GM12878 (cell line): ENCODE data around the gene NPLOC4. TPM values are rescaled to one million over a fixed set of nuclear protein-coding genes. Genes with fewer than 3 reads are reported as not detected.
A peak's percentile ranks its signal among the peaks of the same experiment; 100 is the strongest.

Source experiments
- ATF7 ChIP-seq: fragments of 450-650 bp; IDR thresholded peaks from 2 replicates; pipeline ENCODE4 v1.6.1; 2016; ENCODE audit warnings: low read depth, mild to moderate bottlenecking
- CHD1 ChIP-seq: IDR thresholded peaks from 2 replicates; pipeline ENCODE4 v1.6.1; 2012; ENCODE audit warnings: low read depth, low read length, improper control_type of control experiment
- ETV6 ChIP-seq, 2 experiments: fragments of 450-650 bp in 1 of 2; IDR thresholded peaks in 1 of 2; conservative IDR thresholded peaks in 1 of 2; 2 replicates each; pipeline ENCODE4 v1.6.1; 2014; ENCODE audit warnings: antibody characterized with exemption in 1 of 2, borderline replicate concordance in 1 of 2, low read depth in 1 of 2, mild to moderate bottlenecking in 1 of 2, moderate library complexity in 1 of 2
- IKZF1 ChIP-seq: fragments of 450-650 bp; conservative IDR thresholded peaks from 2 replicates; pipeline ENCODE4 v1.6.1; 2017; ENCODE audit warnings: antibody characterized with exemption, mild to moderate bottlenecking
- MXI1 ChIP-seq: fragments of 150-350 bp; IDR thresholded peaks from 2 replicates; pipeline ENCODE4 v1.6.1; 2011; ENCODE audit warnings: low read depth, mild to moderate bottlenecking, inconsistent platforms, low read length, improper control_type of control experiment
- NFXL1 ChIP-seq: fragments of 450-650 bp; IDR thresholded peaks from 2 replicates; pipeline ENCODE4 v1.6.1; 2017; ENCODE audit warnings: antibody characterized with exemption, mild to moderate bottlenecking, borderline replicate concordance
- POU2F2 ChIP-seq: IDR thresholded peaks from 3 replicates; pipeline ENCODE4 v1.6.1; 2011; ENCODE audit warnings: low read depth, mild to moderate bottlenecking, low read length, borderline replicate concordance
- RBBP5 ChIP-seq: fragments of 200-600 bp; sonication (generic); conservative IDR thresholded peaks from 2 replicates; pipeline ENCODE4 v1.6.1; 2016
- SRF ChIP-seq, 2 experiments: IDR thresholded peaks; 2 replicates each; pipeline ENCODE4 v1.6.1; 2011; ENCODE audit warnings: low read depth in 2 of 2, low read length in 2 of 2, mild to moderate bottlenecking in 1 of 2, moderate library complexity in 1 of 2
- STAT1 ChIP-seq: fragments of 450-650 bp; conservative IDR thresholded peaks from 2 replicates; pipeline ENCODE4 v1.6.1; 2014; ENCODE audit warnings: antibody characterized with exemption, mild to moderate bottlenecking
- TCF3 ChIP-seq: IDR thresholded peaks from 2 replicates; pipeline ENCODE4 v1.6.1; 2012; ENCODE audit warnings: low read depth, mild to moderate bottlenecking, low read length, borderline replicate concordance; ENCODE audit not compliant: insufficient read depth
- TCF7 ChIP-seq: IDR thresholded peaks from 2 replicates; pipeline ENCODE4 v1.6.1; 2014; ENCODE audit warnings: antibody characterized with exemption, borderline replicate concordance
- polyA plus RNA-seq, 11 experiments: library from polyadenylated mRNA; depleted of rRNA in 4 of 11; unstranded in 6 of 11; stranded (reverse) in 5 of 11; fragments of >200 nt; fragmentation: Nextera tagmentation in 4 of 11; fragmentation: Illumina TruSeq in 1 of 11; extraction: Ambion mirVana in 4 of 11; extraction: Trizol in 1 of 11; gene quantifications; 1 replicate in 1 of 11; 2 replicates in 10 of 11; pipeline versions ENCODE4 v1.2.1 to v1.2.3, GENCODE V29; 2011 to 2016; ENCODE audit warnings: inconsistent platforms in 2 of 11, missing spikeins in 2 of 11, low read depth in 1 of 11
- total RNA-seq, 4 experiments: library from RNA; depleted of rRNA in 3 of 4; stranded (reverse); fragments of >200 nt in 3 of 4; fragmentation: Illumina TruSeq in 1 of 4; extraction: Trizol in 1 of 4; gene quantifications; 2 replicates each; pipeline versions ENCODE4 v1.2.1 to v1.2.3, GENCODE V29; 2013 to 2021
- TF ChIP-seq, protein P1 (sequence below): fragments of 450-650 bp; IDR thresholded peaks from 2 replicates; pipeline ENCODE4 v1.6.1; 2017; ENCODE audit warnings: mild to moderate bottlenecking, moderate library complexity
- TF ChIP-seq, protein P2 (sequence below): fragments of 150-350 bp; IDR thresholded peaks from 2 replicates; pipeline ENCODE4 v1.6.1; 2016; ENCODE audit warnings: low read depth, low read length
- TF ChIP-seq, protein P3 (sequence below): fragments of 450-650 bp; IDR thresholded peaks from 2 replicates; pipeline ENCODE4 v1.6.1; 2017; ENCODE audit warnings: mild to moderate bottlenecking, low read depth, inconsistent platforms; ENCODE audit not compliant: poor library complexity, severe bottlenecking
- TF ChIP-seq, protein P4 (sequence below): IDR thresholded peaks from 2 replicates; pipeline ENCODE4 v1.6.1; 2012; ENCODE audit warnings: low read depth, low read length, improper control_type of control experiment
- TF ChIP-seq, protein P5 (sequence below): fragments of 450-650 bp; IDR thresholded peaks from 2 replicates; pipeline ENCODE4 v1.6.1; 2017; ENCODE audit warnings: mild to moderate bottlenecking

The NPLOC4 gene
- total and polyA plus RNA-seq, 10 of the 15 experiments (the other 5 are each of a cell fraction or from before 2014, with no cell fraction given): 1.5 to 83.7 (median 45.8) TPM

DNA sequence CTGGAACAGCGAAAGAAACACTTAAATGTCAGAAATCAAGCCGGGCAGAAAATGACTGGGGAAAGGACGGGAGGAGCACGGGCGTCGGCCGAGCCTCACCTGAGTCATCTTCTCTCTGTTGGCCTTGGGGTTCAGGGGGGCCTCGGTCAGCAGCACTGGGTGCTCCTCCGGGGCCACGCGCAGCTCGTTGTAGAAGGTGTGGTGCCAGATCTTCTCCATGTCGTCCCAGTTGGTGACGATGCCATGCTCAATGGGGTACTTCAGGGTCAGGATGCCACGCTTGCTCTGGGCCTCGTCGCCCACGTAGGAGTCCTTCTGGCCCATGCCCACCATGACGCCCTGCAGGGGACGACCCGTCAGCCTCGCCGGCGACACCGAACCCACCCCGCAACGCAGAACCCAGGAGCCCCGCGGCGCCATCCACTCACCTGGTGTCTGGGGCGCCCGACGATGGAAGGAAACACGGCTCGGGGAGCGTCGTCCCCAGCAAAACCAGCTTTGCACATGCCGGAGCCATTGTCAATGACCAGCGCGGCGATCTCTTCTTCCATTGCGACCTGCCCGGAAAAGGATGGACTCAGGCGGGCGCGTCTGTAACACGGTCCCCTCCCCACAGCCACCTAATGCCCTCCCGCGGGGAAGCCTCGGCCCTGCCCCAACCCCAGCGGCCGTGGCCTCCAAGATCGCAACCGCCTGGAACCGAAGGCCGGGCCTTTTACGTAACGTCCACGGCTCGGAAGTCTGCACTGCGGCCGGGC is 124.9 kb downstream of the NPLOC4 start (continued):
- TF ChIP-seq, protein P1, sequence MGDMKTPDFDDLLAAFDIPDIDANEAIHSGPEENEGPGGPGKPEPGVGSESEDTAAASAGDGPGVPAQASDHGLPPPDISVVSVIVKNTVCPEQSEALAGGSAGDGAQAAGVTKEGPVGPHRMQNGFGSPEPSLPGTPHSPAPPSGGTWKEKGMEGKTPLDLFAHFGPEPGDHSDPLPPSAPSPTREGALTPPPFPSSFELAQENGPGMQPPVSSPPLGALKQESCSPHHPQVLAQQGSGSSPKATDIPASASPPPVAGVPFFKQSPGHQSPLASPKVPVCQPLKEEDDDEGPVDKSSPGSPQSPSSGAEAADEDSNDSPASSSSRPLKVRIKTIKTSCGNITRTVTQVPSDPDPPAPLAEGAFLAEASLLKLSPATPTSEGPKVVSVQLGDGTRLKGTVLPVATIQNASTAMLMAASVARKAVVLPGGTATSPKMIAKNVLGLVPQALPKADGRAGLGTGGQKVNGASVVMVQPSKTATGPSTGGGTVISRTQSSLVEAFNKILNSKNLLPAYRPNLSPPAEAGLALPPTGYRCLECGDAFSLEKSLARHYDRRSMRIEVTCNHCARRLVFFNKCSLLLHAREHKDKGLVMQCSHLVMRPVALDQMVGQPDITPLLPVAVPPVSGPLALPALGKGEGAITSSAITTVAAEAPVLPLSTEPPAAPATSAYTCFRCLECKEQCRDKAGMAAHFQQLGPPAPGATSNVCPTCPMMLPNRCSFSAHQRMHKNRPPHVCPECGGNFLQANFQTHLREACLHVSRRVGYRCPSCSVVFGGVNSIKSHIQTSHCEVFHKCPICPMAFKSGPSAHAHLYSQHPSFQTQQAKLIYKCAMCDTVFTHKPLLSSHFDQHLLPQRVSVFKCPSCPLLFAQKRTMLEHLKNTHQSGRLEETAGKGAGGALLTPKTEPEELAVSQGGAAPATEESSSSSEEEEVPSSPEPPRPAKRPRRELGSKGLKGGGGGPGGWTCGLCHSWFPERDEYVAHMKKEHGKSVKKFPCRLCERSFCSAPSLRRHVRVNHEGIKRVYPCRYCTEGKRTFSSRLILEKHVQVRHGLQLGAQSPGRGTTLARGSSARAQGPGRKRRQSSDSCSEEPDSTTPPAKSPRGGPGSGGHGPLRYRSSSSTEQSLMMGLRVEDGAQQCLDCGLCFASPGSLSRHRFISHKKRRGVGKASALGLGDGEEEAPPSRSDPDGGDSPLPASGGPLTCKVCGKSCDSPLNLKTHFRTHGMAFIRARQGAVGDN: no peak
- TF ChIP-seq, protein P2, sequence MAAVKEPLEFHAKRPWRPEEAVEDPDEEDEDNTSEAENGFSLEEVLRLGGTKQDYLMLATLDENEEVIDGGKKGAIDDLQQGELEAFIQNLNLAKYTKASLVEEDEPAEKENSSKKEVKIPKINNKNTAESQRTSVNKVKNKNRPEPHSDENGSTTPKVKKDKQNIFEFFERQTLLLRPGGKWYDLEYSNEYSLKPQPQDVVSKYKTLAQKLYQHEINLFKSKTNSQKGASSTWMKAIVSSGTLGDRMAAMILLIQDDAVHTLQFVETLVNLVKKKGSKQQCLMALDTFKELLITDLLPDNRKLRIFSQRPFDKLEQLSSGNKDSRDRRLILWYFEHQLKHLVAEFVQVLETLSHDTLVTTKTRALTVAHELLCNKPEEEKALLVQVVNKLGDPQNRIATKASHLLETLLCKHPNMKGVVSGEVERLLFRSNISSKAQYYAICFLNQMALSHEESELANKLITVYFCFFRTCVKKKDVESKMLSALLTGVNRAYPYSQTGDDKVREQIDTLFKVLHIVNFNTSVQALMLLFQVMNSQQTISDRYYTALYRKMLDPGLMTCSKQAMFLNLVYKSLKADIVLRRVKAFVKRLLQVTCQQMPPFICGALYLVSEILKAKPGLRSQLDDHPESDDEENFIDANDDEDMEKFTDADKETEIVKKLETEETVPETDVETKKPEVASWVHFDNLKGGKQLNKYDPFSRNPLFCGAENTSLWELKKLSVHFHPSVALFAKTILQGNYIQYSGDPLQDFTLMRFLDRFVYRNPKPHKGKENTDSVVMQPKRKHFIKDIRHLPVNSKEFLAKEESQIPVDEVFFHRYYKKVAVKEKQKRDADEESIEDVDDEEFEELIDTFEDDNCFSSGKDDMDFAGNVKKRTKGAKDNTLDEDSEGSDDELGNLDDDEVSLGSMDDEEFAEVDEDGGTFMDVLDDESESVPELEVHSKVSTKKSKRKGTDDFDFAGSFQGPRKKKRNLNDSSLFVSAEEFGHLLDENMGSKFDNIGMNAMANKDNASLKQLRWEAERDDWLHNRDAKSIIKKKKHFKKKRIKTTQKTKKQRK: no peak
- TF ChIP-seq NFXL1 (no peak), ETV6 (conservative IDR thresholded peaks at IDR 0.05 in 1 of 2, IDR thresholded peaks at IDR 0.05 in 1 of 2; ENCODE audit: borderline replicate concordance in 1 of 2, low read depth in 1 of 2) (no peak), STAT1 (no peak), IKZF1 (0 out of 2 replicates have a peak, but pooled peaks have one; percentile 9), TCF7 (no peak), MXI1 (no peak), TCF3 (0 out of 2 replicates have a peak, but pooled peaks have one; percentile 2), ATF7 (no peak), RBBP5 (no peak), SRF (IDR thresholded peaks at IDR 0.05; ENCODE audit: low read depth in 2 of 2, low read length in 2 of 2) (no peak), POU2F2 (0 out of 3 replicates have a peak, but pooled peaks have one; percentile 68), CHD1 (no peak)
- TF ChIP-seq, protein P3, sequence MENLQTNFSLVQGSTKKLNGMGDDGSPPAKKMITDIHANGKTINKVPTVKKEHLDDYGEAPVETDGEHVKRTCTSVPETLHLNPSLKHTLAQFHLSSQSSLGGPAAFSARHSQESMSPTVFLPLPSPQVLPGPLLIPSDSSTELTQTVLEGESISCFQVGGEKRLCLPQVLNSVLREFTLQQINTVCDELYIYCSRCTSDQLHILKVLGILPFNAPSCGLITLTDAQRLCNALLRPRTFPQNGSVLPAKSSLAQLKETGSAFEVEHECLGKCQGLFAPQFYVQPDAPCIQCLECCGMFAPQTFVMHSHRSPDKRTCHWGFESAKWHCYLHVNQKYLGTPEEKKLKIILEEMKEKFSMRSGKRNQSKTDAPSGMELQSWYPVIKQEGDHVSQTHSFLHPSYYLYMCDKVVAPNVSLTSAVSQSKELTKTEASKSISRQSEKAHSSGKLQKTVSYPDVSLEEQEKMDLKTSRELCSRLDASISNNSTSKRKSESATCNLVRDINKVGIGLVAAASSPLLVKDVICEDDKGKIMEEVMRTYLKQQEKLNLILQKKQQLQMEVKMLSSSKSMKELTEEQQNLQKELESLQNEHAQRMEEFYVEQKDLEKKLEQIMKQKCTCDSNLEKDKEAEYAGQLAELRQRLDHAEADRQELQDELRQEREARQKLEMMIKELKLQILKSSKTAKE: no peak
- TF ChIP-seq, protein P4, sequence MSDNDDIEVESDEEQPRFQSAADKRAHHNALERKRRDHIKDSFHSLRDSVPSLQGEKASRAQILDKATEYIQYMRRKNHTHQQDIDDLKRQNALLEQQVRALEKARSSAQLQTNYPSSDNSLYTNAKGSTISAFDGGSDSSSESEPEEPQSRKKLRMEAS: no peak
- TF ChIP-seq, protein P5, sequence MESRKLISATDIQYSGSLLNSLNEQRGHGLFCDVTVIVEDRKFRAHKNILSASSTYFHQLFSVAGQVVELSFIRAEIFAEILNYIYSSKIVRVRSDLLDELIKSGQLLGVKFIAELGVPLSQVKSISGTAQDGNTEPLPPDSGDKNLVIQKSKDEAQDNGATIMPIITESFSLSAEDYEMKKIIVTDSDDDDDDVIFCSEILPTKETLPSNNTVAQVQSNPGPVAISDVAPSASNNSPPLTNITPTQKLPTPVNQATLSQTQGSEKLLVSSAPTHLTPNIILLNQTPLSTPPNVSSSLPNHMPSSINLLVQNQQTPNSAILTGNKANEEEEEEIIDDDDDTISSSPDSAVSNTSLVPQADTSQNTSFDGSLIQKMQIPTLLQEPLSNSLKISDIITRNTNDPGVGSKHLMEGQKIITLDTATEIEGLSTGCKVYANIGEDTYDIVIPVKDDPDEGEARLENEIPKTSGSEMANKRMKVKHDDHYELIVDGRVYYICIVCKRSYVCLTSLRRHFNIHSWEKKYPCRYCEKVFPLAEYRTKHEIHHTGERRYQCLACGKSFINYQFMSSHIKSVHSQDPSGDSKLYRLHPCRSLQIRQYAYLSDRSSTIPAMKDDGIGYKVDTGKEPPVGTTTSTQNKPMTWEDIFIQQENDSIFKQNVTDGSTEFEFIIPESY: no peak
